C4-2B (cell line): Measurements from ENCODE around the gene TSPAN18.

Source experiments
- H3K27ac ChIP-seq: fragments of 450-650 bp; 2 replicates; pipeline ENCODE4 v1.5.1; 2017
- CTCF ChIP-seq: fragments of 450-650 bp; conservative IDR thresholded peaks from 2 replicates; pipeline ENCODE4 v1.5.1; 2017; ENCODE audit warnings: mild to moderate bottlenecking
- ZFX ChIP-seq: fragments of 450-650 bp; IDR thresholded peaks from 2 replicates; pipeline ENCODE4 v1.6.1; 2017

TSPAN18 gene

GRCh38 chr11:44775985-44776446, 49.3 kb downstream of the TSPAN18 start:
- TF ChIP-seq ZFX (no peak), CTCF (no peak)
- H3K27ac ChIP-seq, result no peak overlapping the region

GRCh38 chr11:44776551-44777208, 49.9 kb downstream of the TSPAN18 start:
- no peak overlapping the region for H3K27ac ChIP-seq
- TF ChIP-seq ZFX, result no peak
- TF ChIP-seq CTCF, result no peak

- no peak overlapping the region for H3K27ac ChIP-seq
- no peak for TF ChIP-seq ZFX
- TF ChIP-seq CTCF, result no peak
Measured at GRCh38 chr11:44777209-44778194, 50.7 kb downstream of the TSPAN18 start.

GRCh38 chr11:44778195-44779100, 51.7 kb downstream of the TSPAN18 start:
- no peak overlapping the region for H3K27ac ChIP-seq
- no peak for TF ChIP-seq ZFX
- TF ChIP-seq CTCF, result no peak

GRCh38 chr11:44779736-44780520, 53.2 kb downstream of the TSPAN18 start:
- TF ChIP-seq CTCF, result no peak
- TF ChIP-seq ZFX, result no peak
- no peak overlapping the region for H3K27ac ChIP-seq

GRCh38 chr11:44780940-44781631, 54.3 kb downstream of the TSPAN18 start:
- TF ChIP-seq CTCF, result no peak
- TF ChIP-seq ZFX, result no peak
- no peak overlapping the region for H3K27ac ChIP-seq
